Tibial nerve (tissue), 4 donors: ENCODE measurements around the gene MATN3. TPM values are rescaled to one million over a fixed set of nuclear protein-coding genes. Genes with fewer than 3 reads are reported as not detected.

Experiments used
- DNase-seq, 2 donors: peaks; one replicate each; pipeline ENCODE4 v3.0.0-alpha.2; 2019; ENCODE audit warnings: low spot score in 2 of 2
- H3K27ac ChIP-seq, 4 donors: fragments of 200-600 bp; sonication (generic) in 3 of 4; one replicate each; pipeline ENCODE4 v1.5.1; 2017 to 2019; ENCODE audit warnings: mild to moderate bottlenecking in 1 of 4
- H3K27me3 ChIP-seq, 2 donors: fragments of 200-600 bp; sonication (generic) in 1 of 2; one replicate each; pipeline versions ENCODE4 v1.5.1 to v1.6.0; 2017 to 2019
- H3K36me3 ChIP-seq, 3 donors: fragments of 200-600 bp; sonication (generic); one replicate each; pipeline ENCODE4 v1.5.1; 2018 to 2019
- H3K4me1 ChIP-seq, 4 donors: fragments of 200-600 bp; sonication (generic) in 3 of 4; one replicate each; pipeline ENCODE4 v1.5.1; 2017 to 2019
- H3K4me3 ChIP-seq, 4 donors: fragments of 200-600 bp; sonication (generic) in 3 of 4; one replicate each; pipeline ENCODE4 v1.5.1; 2017 to 2019; ENCODE audit warnings: mild to moderate bottlenecking in 1 of 4, moderate library complexity in 1 of 4
- H3K9me3 ChIP-seq, 4 donors: fragments of 200-600 bp; sonication (generic) in 3 of 4; one replicate each; pipeline ENCODE4 v1.5.1; 2017 to 2019
- CTCF ChIP-seq, 5 experiments: fragments of 200-600 bp in 3 of 5; fragments of 450-650 bp in 2 of 5; sonication (generic) in 3 of 5; IDR thresholded peaks; one replicate each; pipeline ENCODE4 v1.5.1; 2016 to 2019; ENCODE audit warnings: antibody characterized with exemption in 5 of 5, mild to moderate bottlenecking in 3 of 5, moderate library complexity in 2 of 5
- EP300 ChIP-seq, 2 donors: sonication (generic); formaldehyde crosslinking; IDR thresholded peaks; one replicate each; pipeline ENCODE4 v1.6.1; 2017; ENCODE audit warnings: antibody characterized with exemption in 2 of 2, mild to moderate bottlenecking in 1 of 2
- POLR2A ChIP-seq, 2 donors: fragments of 450-650 bp; IDR thresholded peaks; one replicate each; pipeline ENCODE4 v1.6.1; 2017; ENCODE audit warnings: antibody characterized with exemption in 2 of 2, mild to moderate bottlenecking in 2 of 2, moderate library complexity in 2 of 2
- WGBS, 2 donors: methylation state at CpG; one replicate each; pipeline ENCODE4 v1.1.5; 2018; 5-methylcytosine and 5-hydroxymethylcytosine counted together
- total RNA-seq, 4 donors: library from RNA; depleted of rRNA; stranded (reverse); fragments of >200 nt; gene quantifications; one replicate each; pipeline ENCODE4 v1.1.0, GENCODE V29; 2016

The MATN3 gene
- total RNA-seq, 4 donors from 2014 or later = 11.4 to 35.2 (median 29.8) TPM

GRCh38 chr2:20034821-20035220 lies 22.4 kb upstream of the MATN3 start:
- Histone ChIP-seq H3K36me3 (peaks cover 6 to 98% (median 29%) of the 10 kb centered on the region in 3 donors), H3K27ac (no peak overlapping the region), H3K9me3 (peaks cover 0 to 6% (median 1%) of the 10 kb centered on the region in 4 donors), H3K4me3 (no peak overlapping the region), H3K27me3 (no peaks in the 10 kb centered on the region), H3K4me1 (peaks cover 0 to 49% (median 3%) of the 10 kb centered on the region in 4 donors)
- no peak for DNase-seq
- WGBS, 2 donors = 42 to 43% methylated on average over 2 of the region's 2 CpGs
- no peak for TF ChIP-seq POLR2A (IDR thresholded peaks at IDR 0.05)
- no peak for TF ChIP-seq CTCF (IDR thresholded peaks at IDR 0.05)

DNA sequence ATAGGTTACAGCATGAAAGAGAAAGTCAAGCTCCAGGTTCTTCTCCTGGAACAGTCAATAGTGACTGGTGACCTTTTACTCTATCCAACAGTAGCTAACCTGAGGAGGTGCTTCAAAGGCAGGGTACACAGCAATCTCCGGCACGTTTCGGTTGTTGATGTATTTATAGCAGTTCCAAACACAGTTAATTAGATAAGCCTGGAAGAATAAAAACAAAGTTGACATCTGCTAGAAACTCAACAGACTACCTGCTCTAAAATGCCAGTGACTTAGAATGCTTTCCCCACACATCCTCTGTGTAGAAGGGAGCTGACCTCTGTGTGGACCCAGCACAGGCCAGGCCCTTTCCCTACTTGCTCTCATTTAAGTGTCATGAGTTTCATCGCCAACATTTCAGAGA lies 21.8 kb upstream of the MATN3 start:
- no peak for DNase-seq
- WGBS, 2 donors = 71 to 80% methylated on average over 4 of the region's 4 CpGs
- peaks cover 6 to 98% (median 29%) of the 10 kb centered on the region in 3 donors for H3K36me3 ChIP-seq
- H3K27ac ChIP-seq = no peak overlapping the region
- peaks cover 0 to 47% (median 3%) of the 10 kb centered on the region in 4 donors for H3K4me1 ChIP-seq
- no peaks in the 10 kb centered on the region for H3K27me3 ChIP-seq
- TF ChIP-seq POLR2A (IDR thresholded peaks at IDR 0.05) (no peak), EP300 (IDR thresholded peaks at IDR 0.05) (no peak), CTCF (IDR thresholded peaks at IDR 0.05) (no peak)
- no peak overlapping the region for H3K4me3 ChIP-seq
- H3K9me3 ChIP-seq = peaks cover 0 to 9% (median 4%) of the 10 kb centered on the region in 4 donors

GRCh38 chr2:20033322-20033721 lies 20.9 kb upstream of the MATN3 start:
- no peak overlapping the region for H3K27ac ChIP-seq
- no peak for TF ChIP-seq CTCF (IDR thresholded peaks at IDR 0.05)
- no peak for TF ChIP-seq POLR2A (IDR thresholded peaks at IDR 0.05)
- no peak for TF ChIP-seq EP300 (IDR thresholded peaks at IDR 0.05)
- DNase-seq = no peak
- H3K36me3 ChIP-seq = peaks cover 6 to 98% (median 31%) of the 10 kb centered on the region in 3 donors
- H3K9me3 ChIP-seq = peaks cover 0 to 13% (median 6%) of the 10 kb centered on the region in 4 donors
- no peaks in the 10 kb centered on the region for H3K27me3 ChIP-seq
- H3K4me1 ChIP-seq = peaks cover 0 to 38% (median 3%) of the 10 kb centered on the region in 4 donors
- no peak overlapping the region for H3K4me3 ChIP-seq
- WGBS, 2 donors = 85% methylated on average over 3 of the region's 3 CpGs

DNA sequence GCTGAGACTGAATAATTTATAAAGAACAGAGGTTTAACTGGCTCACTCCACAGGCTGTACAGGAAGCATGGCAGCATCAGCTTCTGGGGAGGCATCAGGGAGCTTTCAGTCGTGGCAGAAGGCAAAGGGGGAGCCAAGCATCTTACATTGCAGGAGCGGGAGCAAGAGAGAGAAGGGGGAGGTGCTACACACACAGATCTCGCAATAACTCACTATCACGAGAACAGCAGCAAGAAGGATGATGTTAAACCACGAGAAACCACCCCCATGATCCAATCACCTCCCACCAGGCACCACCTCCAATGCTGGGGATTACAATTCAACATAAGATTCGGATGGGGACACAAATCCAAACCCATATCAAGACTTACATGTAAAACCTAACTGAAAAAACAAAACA lies 17.8 kb upstream of the MATN3 start:
- TF ChIP-seq CTCF (IDR thresholded peaks at IDR 0.05) (no peak), EP300 (IDR thresholded peaks at IDR 0.05) (no peak), POLR2A (IDR thresholded peaks at IDR 0.05) (no peak)
- H3K9me3 ChIP-seq = peaks cover 0 to 16% (median 7%) of the 10 kb centered on the region in 4 donors
- DNase-seq = no peak
- no peaks in the 10 kb centered on the region for H3K27me3 ChIP-seq
- 92 to 98% methylated on average over 6 of the region's 6 CpGs for WGBS, 2 donors
- no peak overlapping the region for H3K27ac ChIP-seq
- H3K4me1 ChIP-seq = peaks cover 0 to 8% (median 1%) of the 10 kb centered on the region in 4 donors
- H3K36me3 ChIP-seq = peaks cover 4 to 83% (median 16%) of the 10 kb centered on the region in 3 donors
- H3K4me3 ChIP-seq = no peak overlapping the region

DNA sequence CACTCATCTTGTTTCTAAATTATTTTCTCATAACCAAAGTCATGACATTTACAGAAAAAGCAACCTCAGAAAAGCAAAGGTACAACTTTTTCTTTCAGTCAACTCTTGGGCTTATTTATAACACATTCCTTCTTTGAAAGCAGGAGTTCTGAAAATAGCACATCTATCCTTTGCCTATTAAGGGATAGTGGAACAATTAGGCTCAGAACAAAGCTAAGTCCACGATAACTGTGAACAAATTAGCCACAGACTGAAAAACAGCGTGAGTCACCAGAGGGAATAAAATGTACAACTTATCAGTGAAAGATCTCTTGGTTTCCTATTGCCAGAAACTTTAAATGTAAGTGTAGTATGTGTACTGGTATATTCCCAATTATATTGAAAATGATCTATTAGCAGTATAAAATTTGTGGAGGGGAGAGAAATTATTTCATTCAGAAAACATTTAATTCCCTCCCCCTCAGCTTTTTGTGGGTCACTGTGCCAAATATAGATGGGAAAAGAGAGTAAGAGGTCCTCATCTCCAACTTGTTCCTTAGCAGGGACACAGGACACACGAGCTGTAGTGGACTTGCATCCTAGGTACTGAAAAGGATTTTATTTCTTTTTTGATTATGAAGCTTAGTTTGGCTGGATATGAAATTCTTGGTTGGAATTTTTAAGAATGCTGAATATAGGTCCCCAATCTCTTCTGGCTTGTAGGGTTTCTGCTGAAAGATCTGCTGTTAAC lies 15.4 kb upstream of the MATN3 start:
- 58 to 61% methylated on average over 3 of the region's 3 CpGs for WGBS, 2 donors
- H3K9me3 ChIP-seq = peaks cover 0 to 16% (median 7%) of the 10 kb centered on the region in 4 donors
- peak overlapping the region in 2 of 4 donors; percentile 53 to 55 for H3K27ac ChIP-seq
- H3K4me3 ChIP-seq = no peak overlapping the region
- DNase-seq = no peak
- peaks cover 2 to 65% (median 15%) of the 10 kb centered on the region in 3 donors for H3K36me3 ChIP-seq
- TF ChIP-seq CTCF (IDR thresholded peaks at IDR 0.05) (no peak), POLR2A (IDR thresholded peaks at IDR 0.05) (no peak), EP300 (IDR thresholded peaks at IDR 0.05) (peak in 1 of 2 donors; percentile 2)
- no peaks in the 10 kb centered on the region for H3K27me3 ChIP-seq
- peaks cover 0 to 3% (median 0%) of the 10 kb centered on the region in 4 donors for H3K4me1 ChIP-seq
